ENCODE measurements around the gene TNFRSF1B.

The TNFRSF1B gene

DNA sequence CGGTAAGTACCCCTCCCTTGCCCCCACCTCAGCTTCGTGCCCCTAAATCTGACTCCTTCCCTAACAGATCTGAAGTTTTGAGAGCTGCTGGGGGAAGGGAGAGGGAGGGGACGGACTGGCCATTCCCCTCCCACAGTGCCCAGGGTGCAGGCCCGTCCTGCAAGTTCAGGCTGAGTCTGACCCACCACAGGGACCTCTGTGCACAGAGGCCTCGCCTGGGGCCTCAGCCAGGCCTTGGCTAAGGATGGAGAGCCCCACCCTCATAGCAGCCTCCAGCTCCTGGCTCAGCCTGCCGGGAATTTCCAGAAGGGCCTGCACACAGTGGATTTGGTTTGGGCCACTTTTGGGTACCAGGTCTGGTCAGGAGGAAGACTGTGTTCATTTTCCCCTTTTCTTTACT, 31.2 kb upstream of the TNFRSF1B start:
- DNase-seq: no peak
- no peak for TF ChIP-seq GATA1 (IDR thresholded peaks at IDR 0.05; ENCODE audit: low read depth, low read length)
- no peak for TF ChIP-seq POLR2A (IDR thresholded peaks at IDR 0.05; ENCODE audit: low read length)

GRCh38 chr1:12136916-12137610, 29.7 kb upstream of the TNFRSF1B start:
- no peak for DNase-seq
- TF ChIP-seq POLR2A (IDR thresholded peaks at IDR 0.05; ENCODE audit: low read length): no peak
- TF ChIP-seq GATA1 (IDR thresholded peaks at IDR 0.05; ENCODE audit: low read depth, low read length): no peak

DNA sequence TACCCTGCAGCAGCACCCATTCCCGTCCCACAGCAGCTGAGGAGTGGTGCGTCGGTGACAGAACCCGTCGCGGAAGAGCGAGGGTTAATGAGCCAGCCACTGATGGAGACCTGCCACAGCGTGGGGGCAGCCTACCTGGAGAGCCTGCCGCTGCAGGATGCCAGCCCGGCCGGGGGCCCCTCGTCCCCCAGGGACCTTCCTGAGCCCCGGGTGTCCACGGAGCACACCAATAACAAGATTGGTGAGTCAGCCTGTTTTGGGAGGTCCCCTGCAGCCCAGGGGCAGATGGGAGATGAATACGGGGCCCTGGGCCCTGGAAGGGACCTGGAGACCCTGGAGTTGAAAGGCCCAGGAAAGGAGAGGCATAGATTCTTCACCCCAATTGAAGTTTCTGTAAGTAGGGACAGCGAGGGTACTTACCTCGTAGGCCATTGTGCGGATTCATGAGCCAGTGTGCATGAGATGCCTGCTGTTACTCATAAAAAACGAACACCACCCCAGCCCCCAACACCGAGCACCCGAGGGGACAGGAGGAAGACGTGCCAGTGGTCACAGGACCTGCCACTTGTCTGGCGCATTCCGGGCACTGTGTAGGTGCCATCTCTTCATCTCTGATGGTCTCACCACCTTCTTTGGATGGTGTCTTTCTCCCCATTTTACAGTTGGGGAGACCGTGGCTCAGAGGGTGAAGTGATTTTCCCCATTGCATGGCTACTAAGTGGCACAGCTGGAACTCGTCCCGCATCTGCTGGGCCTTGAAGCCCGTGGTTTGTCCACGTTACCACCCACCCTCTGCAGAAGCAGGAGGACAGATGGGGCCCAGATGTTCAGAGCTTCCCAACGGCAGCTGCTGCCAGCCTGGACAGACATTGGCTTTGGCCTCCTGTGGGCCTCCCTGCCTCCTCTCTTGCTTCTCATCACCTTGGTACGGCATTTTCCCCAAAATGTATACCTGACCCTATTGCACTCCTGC, 28.3 kb upstream of the TNFRSF1B start:
- no peak for DNase-seq
- TF ChIP-seq POLR2A (IDR thresholded peaks at IDR 0.05; ENCODE audit: low read length) (no peak), GATA1 (IDR thresholded peaks at IDR 0.05; ENCODE audit: low read depth, low read length) (no peak)

- DNase-seq: no peak
- TF ChIP-seq POLR2A (IDR thresholded peaks at IDR 0.05; ENCODE audit: low read length) (no peak), GATA1 (IDR thresholded peaks at IDR 0.05; ENCODE audit: low read depth, low read length) (no peak)
These were observed 26.8 kb upstream of the TNFRSF1B start for GRCh38 chr1:12140016-12140415.

DNA sequence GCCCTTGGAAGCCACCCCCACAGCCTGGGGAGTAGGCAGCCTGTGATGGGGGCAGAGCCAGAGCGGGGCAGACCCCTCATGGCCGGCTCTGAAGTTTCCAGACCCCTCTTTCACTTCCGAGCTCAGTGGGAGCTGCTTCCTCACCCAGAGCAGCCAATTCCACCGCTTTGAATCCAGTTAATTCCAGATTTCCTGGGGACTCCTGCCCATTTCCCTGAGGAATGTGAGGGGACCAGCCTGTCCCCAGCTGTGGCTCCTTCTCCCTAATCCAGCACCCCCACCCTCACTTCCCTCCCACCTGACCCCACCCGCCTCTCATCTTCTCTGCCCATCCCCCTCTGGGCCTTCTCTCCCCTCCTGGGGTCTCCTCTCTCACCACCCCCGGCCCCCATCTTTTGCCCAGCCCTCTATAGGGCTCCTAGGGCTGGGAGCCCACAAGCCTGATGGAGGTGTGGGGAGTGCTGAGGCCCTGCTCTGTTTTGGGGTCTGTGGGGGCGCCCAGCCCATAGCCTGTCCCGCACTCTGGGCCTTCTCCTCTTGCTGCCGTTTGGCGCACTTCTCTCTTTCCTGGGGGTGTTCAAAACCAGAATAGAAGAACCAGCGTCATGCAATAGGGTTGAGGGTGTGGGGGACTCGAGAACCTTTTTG, 26.2 kb upstream of the TNFRSF1B start:
- TF ChIP-seq POLR2A (IDR thresholded peaks at IDR 0.05; ENCODE audit: low read length) (no peak), GATA1 (IDR thresholded peaks at IDR 0.05; ENCODE audit: low read depth, low read length) (no peak)
- DNase-seq: no peak

DNA sequence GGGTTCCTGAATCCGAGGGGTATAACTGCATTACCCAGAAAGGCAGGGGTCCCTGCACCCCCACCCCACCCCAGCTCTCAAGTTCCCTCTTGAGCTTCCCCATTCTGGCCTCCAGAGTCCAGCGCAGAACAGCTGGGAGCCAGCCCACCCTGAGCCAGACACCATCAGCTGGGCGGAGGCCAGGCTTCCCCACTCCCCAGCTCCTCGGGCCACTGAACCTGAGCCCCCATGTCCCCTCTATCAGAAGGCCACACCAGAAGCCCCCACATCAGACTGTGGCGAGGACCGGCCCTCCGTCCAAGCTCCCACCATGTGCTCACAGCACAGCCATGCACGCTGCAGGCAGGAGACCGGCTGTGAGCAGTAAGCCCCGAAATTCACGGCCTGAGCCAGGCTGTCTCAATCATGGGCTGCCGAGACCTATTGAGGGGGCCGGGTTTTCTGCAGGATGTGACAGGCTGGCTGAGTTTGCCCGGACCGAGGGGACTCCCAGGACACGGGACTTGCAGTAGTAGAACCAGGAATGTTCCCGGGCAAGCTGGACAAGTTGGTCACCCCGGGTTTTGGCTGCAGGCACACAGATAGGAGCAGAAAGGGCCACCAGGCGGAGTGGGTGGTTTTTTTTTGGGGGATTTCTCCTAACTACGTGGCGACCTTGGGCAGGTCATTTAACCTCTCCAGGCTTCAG, 25.5 kb upstream of the TNFRSF1B start:
- no peak for DNase-seq
- TF ChIP-seq POLR2A (IDR thresholded peaks at IDR 0.05; ENCODE audit: low read length): no peak
- TF ChIP-seq GATA1 (IDR thresholded peaks at IDR 0.05; ENCODE audit: low read depth, low read length): no peak

DNA sequence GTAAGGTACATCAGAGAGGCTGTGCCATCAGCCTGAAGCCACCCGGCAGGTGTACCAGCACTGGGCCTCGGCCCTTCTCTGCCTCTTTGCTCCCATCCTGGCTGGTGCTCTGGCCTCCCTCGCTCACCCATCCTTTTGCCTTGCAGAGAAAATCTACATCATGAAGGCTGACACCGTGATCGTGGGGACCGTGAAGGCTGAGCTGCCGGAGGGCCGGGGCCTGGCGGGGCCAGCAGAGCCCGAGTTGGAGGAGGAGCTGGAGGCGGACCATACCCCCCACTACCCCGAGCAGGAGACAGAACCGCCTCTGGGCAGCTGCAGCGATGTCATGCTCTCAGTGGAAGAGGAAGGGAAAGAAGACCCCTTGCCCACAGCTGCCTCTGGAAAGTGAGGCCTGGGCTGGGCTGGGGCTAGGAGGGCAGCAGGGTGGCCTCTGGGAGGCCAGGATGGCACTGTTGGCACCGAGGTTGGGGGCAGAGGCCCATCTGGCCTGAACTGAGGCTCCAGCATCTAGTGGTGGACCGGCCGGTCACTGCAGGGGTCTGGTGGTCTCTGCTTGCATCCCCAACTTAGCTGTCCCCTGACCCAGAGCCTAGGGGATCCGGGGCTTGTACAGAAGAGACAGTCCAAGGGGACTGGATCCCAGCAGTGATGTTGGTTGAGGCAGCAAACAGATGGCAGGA, 24.5 kb upstream of the TNFRSF1B start:
- TF ChIP-seq POLR2A (IDR thresholded peaks at IDR 0.05; ENCODE audit: low read length): no peak
- TF ChIP-seq GATA1 (IDR thresholded peaks at IDR 0.05; ENCODE audit: low read depth, low read length): no peak
- no peak for DNase-seq

GRCh38 chr1:12142891-12143630, 23.7 kb upstream of the TNFRSF1B start:
- no peak for DNase-seq
- TF ChIP-seq POLR2A (IDR thresholded peaks at IDR 0.05; ENCODE audit: low read length) (no peak), GATA1 (IDR thresholded peaks at IDR 0.05; ENCODE audit: low read depth, low read length) (no peak)

DNA sequence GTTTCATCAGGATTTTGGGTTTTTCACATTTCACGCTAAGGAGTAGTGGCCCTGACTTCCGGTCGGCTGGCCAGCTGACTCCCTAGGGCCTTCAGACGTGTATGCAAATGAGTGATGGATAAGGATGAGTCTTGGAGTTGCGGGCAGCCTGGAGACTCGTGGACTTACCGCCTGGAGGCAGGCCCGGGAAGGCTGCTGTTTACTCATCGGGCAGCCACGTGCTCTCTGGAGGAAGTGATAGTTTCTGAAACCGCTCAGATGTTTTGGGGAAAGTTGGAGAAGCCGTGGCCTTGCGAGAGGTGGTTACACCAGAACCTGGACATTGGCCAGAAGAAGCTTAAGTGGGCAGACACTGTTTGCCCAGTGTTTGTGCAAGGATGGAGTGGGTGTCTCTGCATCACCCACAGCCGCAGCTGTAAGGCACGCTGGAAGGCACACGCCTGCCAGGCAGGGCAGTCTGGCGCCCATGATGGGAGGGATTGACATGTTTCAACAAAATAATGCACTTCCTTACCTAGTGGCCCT, 23.1 kb upstream of the TNFRSF1B start:
- no peak for DNase-seq
- no peak for TF ChIP-seq GATA1 (IDR thresholded peaks at IDR 0.05; ENCODE audit: low read depth, low read length)
- no peak for TF ChIP-seq POLR2A (IDR thresholded peaks at IDR 0.05; ENCODE audit: low read length)

GRCh38 chr1:12144236-12144635, 22.6 kb upstream of the TNFRSF1B start:
- TF ChIP-seq GATA1 (IDR thresholded peaks at IDR 0.05; ENCODE audit: low read depth, low read length): no peak
- TF ChIP-seq POLR2A (IDR thresholded peaks at IDR 0.05; ENCODE audit: low read length): no peak
- DNase-seq: no peak

- TF ChIP-seq GATA1 (IDR thresholded peaks at IDR 0.05; ENCODE audit: low read depth, low read length) (no peak), POLR2A (IDR thresholded peaks at IDR 0.05; ENCODE audit: low read length) (no peak)
- no peak for DNase-seq
These were observed 21.8 kb upstream of the TNFRSF1B start for GRCh38 chr1:12144969-12145368.

DNA sequence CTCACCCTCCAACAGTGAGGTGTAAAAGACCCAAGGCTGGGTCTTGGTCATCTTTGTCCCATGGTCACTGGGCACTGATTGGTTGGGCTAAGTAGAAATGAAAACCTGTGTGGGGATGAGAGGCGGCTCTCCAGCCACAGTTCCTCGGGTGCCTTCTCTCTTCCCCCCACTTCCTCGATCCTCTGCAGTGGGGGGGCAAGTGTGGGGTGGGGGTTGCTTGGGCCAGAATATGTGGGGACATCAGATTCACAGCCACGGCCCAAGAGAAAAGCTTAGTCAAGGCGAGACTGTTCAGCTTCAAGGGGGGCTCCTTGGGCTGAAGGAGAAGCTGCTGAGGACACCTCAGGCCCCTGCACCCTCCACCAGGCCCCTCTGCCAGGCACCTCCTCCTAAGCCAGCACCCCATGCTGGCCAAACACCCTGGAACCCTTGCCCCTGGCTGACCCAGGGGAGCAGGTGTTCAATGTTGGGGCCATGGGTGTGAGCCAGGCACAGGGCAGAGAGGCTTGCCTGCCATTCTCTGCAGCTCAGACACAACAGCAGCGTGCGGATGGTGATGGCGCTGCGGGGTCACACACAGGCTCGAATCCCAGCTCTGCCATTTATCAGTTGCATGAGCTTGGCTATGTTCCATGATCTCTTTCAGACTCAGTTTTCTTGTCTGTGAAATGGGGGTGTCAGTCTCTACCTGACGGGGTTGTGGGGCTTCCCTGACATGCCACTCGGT, 21.0 kb upstream of the TNFRSF1B start:
- no peak for DNase-seq
- TF ChIP-seq POLR2A (IDR thresholded peaks at IDR 0.05; ENCODE audit: low read length): no peak
- no peak for TF ChIP-seq GATA1 (IDR thresholded peaks at IDR 0.05; ENCODE audit: low read depth, low read length)

All from erythroblast (primary cell).